WERI-Rb-1 (cell line): ENCODE data around the gene ARHGAP10.

Experiments
- DNase-seq: peaks from one replicate; pipeline ENCODE4 v3.0.0-alpha.2; 2020
- H3K27ac ChIP-seq: fragments of 250-450 bp; sonication (Bioruptor Pico); 2 replicates; pipeline ENCODE4 v1.5.1; 2020; ENCODE audit warnings: mild to moderate bottlenecking, moderate library complexity
- H3K27me3 ChIP-seq: fragments of 250-450 bp; sonication (Bioruptor Pico); 2 replicates; pipeline ENCODE4 v1.5.1; 2021; ENCODE audit warnings: mild to moderate bottlenecking, low read depth, moderate library complexity; ENCODE audit not compliant: insufficient read depth, severe bottlenecking
- H3K36me3 ChIP-seq: fragments of 250-450 bp; sonication (Bioruptor Pico); 2 replicates; pipeline ENCODE4 v1.5.1; 2020; ENCODE audit warnings: mild to moderate bottlenecking, moderate library complexity
- H3K4me3 ChIP-seq: 2 replicates; pipeline ENCODE4 v1.5.1; 2011; ENCODE audit warnings: low read depth, mild to moderate bottlenecking, control low read depth, low read length
- H3K9me3 ChIP-seq: fragments of 250-450 bp; sonication (Bioruptor Pico); 2 replicates; pipeline ENCODE4 v1.5.1; 2021; ENCODE audit warnings: mild to moderate bottlenecking, moderate library complexity; ENCODE audit not compliant: severe bottlenecking
- CTCF ChIP-seq: IDR thresholded peaks from 2 replicates; pipeline ENCODE4 v1.5.1; 2011; ENCODE audit warnings: low read depth, mild to moderate bottlenecking, control low read depth, inconsistent platforms, low read length

ARHGAP10 gene

GRCh38 chr4:148103597-148104355, 371.9 kb downstream of the ARHGAP10 start:
- TF ChIP-seq CTCF, result no peak
- Histone ChIP-seq H3K36me3 (no peaks in the 10 kb centered on the region), H3K4me3 (no peak overlapping the region), H3K27ac (no peak overlapping the region), H3K9me3 (peaks cover 2% of the 10 kb centered on the region), H3K27me3 (no peaks in the 10 kb centered on the region)
- no peak for DNase-seq

- Histone ChIP-seq H3K27ac (no peak overlapping the region), H3K4me3 (no peak overlapping the region), H3K36me3 (no peaks in the 10 kb centered on the region), H3K9me3 (peaks cover 2% of the 10 kb centered on the region), H3K27me3 (no peaks in the 10 kb centered on the region)
- TF ChIP-seq CTCF, result no peak
- DNase-seq, result no peak
Measured at GRCh38 chr4:148108766-148109165, 376.9 kb downstream of the ARHGAP10 start.

- no peak overlapping the region for H3K4me3 ChIP-seq
- DNase-seq, result no peak
- no peak overlapping the region for H3K27ac ChIP-seq
- TF ChIP-seq CTCF, result no peak
- H3K9me3 ChIP-seq, result peaks cover 2% of the 10 kb centered on the region
- no peaks in the 10 kb centered on the region for H3K36me3 ChIP-seq
- no peaks in the 10 kb centered on the region for H3K27me3 ChIP-seq
Measured at GRCh38 chr4:148109216-148109615, 377.3 kb downstream of the ARHGAP10 start.

- H3K27me3 ChIP-seq, result no peaks in the 10 kb centered on the region
Measured at GRCh38 chr4:148110169-148110568, 378.3 kb downstream of the ARHGAP10 start.

GRCh38 chr4:148112231-148112982, 380.5 kb downstream of the ARHGAP10 start:
- Histone ChIP-seq H3K4me3 (no peak overlapping the region), H3K27ac (no peak overlapping the region), H3K27me3 (no peaks in the 10 kb centered on the region), H3K9me3 (no peaks in the 10 kb centered on the region), H3K36me3 (no peaks in the 10 kb centered on the region)
- TF ChIP-seq CTCF, result no peak
- DNase-seq, result no peak

More at GRCh38 chr4:148110169-148110568, 378.3 kb downstream of the ARHGAP10 start:
- H3K9me3 ChIP-seq, result peaks cover 2% of the 10 kb centered on the region
- H3K36me3 ChIP-seq, result no peaks in the 10 kb centered on the region
- no peak for TF ChIP-seq CTCF
- no peak for DNase-seq
- H3K4me3 ChIP-seq, result no peak overlapping the region
- H3K27ac ChIP-seq, result no peak overlapping the region
